Measurements from ENCODE around the gene VIM.

DNA sequence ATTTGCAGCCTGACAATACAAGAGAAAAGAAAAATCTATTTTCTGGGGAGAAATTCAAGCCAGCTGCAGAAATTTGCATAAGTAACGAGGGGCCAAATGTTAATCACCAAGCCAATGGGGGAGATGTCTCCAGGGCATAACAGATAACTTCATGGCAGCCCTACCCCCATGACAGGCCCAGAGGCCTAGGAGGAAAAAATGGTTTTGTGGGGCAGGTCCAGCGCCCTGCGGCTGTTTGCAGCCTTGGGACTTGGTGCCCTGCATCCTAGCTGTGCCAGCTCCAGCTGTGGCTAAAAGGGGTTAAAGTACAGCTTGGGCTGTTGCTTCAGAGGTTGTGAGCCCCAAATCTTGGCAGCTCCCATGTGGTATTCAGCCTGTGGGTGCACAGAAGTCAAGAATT lies 54.3 kb downstream of the VIM start:
- TF ChIP-seq, protein P1, sequence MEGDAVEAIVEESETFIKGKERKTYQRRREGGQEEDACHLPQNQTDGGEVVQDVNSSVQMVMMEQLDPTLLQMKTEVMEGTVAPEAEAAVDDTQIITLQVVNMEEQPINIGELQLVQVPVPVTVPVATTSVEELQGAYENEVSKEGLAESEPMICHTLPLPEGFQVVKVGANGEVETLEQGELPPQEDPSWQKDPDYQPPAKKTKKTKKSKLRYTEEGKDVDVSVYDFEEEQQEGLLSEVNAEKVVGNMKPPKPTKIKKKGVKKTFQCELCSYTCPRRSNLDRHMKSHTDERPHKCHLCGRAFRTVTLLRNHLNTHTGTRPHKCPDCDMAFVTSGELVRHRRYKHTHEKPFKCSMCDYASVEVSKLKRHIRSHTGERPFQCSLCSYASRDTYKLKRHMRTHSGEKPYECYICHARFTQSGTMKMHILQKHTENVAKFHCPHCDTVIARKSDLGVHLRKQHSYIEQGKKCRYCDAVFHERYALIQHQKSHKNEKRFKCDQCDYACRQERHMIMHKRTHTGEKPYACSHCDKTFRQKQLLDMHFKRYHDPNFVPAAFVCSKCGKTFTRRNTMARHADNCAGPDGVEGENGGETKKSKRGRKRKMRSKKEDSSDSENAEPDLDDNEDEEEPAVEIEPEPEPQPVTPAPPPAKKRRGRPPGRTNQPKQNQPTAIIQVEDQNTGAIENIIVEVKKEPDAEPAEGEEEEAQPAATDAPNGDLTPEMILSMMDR (IDR thresholded peaks at IDR 0.05; ENCODE audit: poor library complexity), result no peak
- no peak for TF ChIP-seq EZH2 (IDR thresholded peaks at IDR 0.05; ENCODE audit: borderline replicate concordance)
